NCI-H2196 (cell line): ENCODE results near the gene EGLN1.
A peak's percentile ranks its signal among the peaks of the same experiment; 100 is the strongest.

Experiments used
- DNase-seq: peaks from one replicate; lab custom pipeline; 2025; ENCODE audit not compliant: unreplicated experiment; lab: John Stamatoyannopoulos, UW

Gene EGLN1

DNA sequence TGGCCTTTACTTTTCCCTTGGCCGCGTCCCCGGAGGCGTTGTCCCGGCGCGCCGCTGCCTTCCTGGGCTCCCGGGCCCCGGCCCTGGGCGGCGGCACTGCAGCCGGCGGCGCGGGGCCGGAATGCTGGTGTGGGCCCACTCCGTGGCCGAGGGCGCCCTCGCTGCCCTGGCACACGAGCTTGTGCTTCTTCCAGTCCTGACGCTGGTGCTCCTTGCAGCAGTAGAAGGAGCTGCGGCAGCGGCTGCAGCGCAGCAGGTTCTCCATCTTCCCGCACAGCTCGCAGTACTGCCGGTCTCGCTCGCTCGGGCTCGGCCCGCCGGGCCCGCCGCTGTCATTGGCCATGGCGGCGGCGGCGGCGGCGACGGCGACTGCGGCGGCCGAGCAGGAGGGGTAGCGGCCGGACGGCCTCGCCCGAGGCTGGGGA, 529 bp downstream of the EGLN1 start:
- DNase-seq: peak; percentile 59

GRCh38 chr1:231420959-231421545, 1.0 kb downstream of the EGLN1 start:
- DNase-seq: no peak

DNA sequence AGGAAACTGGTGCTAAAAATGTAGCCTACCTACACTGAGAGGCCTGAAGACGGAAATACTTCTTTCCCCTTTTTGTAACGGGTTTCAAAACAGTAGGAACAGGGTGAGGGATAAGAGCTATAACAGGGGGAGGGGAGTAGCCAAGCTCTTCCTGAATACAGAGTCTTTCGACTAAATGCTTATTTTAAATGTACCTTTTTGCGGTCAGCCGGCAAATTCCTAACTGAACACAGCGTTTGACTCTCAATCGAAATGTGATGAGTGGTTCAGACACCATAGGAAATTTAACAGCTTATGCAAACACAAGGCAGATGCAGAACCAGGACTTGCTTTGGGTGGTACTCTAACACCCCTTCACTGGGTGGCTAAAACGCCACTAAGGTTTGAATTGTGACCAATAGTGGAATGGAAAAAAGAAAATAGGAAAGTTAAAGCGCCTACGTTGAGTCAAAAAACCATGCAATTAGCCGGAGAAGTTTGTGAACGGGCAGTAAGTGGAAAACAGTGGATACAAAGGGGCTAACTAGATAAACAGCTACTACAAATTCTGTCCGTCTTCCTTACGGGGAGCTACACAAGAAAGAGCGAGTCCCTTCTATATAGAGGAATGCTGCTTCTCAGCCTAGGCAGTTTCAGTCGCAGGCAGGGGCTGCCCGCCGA, 1.7 kb downstream of the EGLN1 start:
- DNase-seq: no peak

DNA sequence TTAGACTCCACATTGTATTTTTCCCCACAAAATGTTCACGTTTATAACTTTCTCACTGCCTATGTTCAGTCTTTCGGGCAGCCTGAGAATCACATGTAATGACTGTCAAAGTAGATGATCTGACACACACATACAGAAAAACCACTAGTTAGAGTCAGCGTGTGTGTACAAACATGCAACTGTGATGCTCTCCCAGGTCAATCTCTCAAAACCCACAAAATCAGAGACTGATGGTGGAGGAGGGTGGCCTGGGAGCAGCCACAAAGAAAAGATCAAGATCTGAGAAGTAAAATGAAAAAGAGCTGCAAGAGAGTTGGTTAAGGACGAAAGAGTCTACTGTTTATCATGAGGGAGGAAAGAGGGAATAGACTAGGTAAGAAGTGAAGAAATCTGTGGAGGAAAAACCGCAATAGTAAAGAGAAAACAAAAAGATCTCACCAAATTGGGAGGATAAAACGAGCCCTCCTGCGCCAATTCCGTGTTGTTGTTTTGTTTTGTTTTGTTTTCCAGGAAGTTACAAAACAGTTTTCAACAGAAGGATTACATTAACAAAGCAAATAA, 2.3 kb downstream of the EGLN1 start:
- no peak for DNase-seq

- no peak for DNase-seq
These were observed 2.9 kb downstream of the EGLN1 start for GRCh38 chr1:231419147-231419546.

GRCh38 chr1:231418741-231419107, 3.4 kb downstream of the EGLN1 start:
- no peak for DNase-seq

- no peak for DNase-seq
These were observed 3.9 kb downstream of the EGLN1 start for GRCh38 chr1:231418101-231418740.

DNA sequence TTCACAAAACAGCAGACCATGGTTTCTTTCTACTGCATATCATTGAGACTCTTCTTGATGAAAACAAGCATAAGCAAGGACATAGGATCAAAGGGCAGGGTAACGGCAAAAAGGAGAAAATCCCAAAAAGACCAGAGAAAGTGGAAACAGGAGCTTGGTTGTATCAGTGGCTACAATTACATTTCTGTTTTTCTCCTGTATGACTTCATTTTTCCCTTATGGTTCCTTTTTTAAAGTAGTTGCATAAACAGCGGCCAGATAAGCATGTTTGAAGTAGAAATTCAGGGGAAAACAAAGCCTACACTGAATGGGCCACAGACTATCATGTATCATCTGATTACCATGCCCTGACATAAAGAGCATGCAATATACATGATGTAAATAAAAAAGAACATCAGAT, 4.6 kb downstream of the EGLN1 start:
- DNase-seq: no peak

GRCh38 chr1:231416901-231417300, 5.2 kb downstream of the EGLN1 start:
- no peak for DNase-seq

- no peak for DNase-seq
These were observed 7.0 kb downstream of the EGLN1 start for GRCh38 chr1:231415018-231415583.

DNA sequence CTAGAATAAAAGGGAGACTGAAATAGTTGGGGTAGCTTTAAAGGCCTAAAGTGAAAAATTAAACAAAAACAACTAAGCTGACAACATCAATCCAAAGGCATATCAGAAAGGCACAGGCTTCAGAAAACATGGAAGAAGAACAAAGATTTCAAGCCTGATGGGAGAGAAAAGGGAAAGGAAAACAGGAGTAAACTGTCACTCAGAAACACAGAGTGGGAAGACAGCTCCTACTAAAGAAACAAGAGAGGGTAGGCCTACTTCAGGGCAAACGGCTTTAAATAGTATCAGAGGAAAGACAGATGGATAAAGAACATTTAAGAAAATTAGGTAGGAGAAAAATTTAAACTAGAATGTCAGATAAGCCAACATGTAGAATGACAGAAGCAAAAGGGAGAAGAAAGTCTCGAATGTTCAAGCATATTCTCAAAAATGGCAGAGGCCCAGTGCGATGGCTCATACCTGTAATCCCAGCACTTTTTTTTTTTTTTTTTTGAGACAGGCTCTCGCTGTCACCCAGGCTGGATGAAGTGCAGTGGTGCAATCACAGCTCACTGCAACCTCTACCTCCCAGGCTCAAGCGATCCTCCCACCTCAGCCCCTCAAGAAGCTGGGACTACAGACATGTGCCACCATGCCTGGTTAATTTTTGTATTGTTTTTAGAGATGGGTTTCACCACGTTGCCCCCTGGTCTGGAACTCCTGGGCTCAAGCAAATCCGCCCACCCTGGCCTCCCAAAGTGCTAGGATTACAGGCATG, 7.6 kb downstream of the EGLN1 start:
- DNase-seq: no peak

GRCh38 chr1:231413749-231414082, 8.4 kb downstream of the EGLN1 start:
- no peak for DNase-seq

DNA sequence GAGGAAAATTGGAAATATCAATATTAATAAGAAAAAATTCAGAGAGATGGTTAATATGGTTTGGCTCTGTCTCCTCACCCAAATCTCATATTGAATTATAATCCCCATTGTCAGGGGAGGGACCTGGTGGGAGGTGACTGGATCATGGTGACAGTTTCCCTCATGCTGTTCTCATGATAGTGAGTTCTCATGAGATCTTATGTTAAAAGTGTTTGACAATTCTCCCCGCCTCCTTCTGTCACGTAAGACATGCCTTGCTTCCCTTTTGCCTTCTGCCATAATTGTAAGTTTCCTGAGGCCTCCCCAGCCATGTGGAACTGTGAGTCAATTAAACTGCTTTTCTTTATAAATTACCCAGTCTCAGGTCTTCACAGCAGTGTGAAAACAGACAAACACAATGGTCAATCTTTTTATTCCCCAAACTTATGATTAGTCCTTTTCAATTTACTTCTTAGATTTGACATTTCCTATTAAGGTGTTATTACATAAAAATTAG, 11.0 kb downstream of the EGLN1 start:
- DNase-seq: no peak

DNA sequence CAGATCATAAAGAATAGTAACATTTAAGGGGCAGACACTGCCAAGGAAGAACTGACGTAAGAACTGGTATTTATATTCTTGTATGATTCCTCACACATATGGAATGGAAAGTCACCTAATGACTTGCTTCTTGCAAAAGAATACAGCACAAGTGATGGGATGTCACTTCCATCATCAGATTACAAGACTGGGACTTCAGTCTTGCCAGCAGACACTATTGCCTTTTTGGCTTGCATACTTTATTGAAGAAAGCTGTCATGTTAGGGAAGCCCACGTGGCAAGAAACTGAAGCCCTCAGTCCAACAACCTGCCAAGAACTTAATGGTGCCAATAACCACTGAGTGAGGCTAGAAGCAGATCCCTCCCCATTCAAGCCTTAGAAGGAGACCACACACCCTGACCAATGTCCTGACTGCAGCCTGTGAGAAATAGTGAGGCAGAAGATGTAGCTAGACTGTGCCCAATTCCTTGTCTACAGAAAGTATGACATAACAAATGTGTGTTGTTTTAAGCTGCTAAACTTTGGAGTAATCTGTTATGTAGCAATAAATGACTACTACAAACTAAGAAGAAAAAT, 12.0 kb downstream of the EGLN1 start:
- no peak for DNase-seq

GRCh38 chr1:231408528-231409094, 13.5 kb downstream of the EGLN1 start:
- DNase-seq: no peak

GRCh38 chr1:231407547-231408396, 14.3 kb downstream of the EGLN1 start:
- no peak for DNase-seq

GRCh38 chr1:231407049-231407448, 15.0 kb downstream of the EGLN1 start:
- no peak for DNase-seq

DNA sequence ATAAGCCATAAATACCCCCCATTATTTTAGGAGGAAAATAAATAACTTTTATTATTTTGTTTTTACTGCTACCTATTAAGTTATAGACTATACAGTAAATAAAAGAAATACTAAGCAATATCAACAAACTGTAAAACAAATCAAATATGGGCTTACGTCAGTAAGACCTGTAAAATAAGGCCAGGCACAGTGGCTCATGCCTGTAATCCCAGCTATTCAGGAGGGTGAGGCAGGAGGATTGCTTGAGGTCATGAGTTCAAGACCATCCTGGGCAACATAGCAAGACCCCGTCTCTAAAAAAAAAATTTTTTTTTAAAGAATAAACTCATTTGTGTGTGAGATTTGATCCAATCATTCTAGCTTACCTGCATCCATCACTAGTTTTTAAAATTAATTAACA, 17.8 kb downstream of the EGLN1 start:
- DNase-seq: no peak

- no peak for DNase-seq
These were observed 20.6 kb downstream of the EGLN1 start for GRCh38 chr1:231401478-231401877.
